Tibial nerve (tissue), 4 donors: ENCODE data around the gene GALNT10. TPM values are rescaled to one million over a fixed set of nuclear protein-coding genes. Genes with fewer than 3 reads are reported as not detected.
"Not testable (repeated sequence)": the region's sequence is repeated elsewhere in the genome, so short reads cannot be mapped to it uniquely, and the experiment has no call there.

ENCODE experiments used
- DNase-seq, 2 donors: peaks; one replicate each; pipeline ENCODE4 v3.0.0-alpha.2; 2019; ENCODE audit warnings: low spot score in 2 of 2
- H3K27ac ChIP-seq, 4 donors: fragments of 200-600 bp; sonication (generic) in 3 of 4; one replicate each; pipeline ENCODE4 v1.5.1; 2017 to 2019; ENCODE audit warnings: mild to moderate bottlenecking in 1 of 4
- H3K27me3 ChIP-seq, 2 donors: fragments of 200-600 bp; sonication (generic) in 1 of 2; one replicate each; pipeline versions ENCODE4 v1.5.1 to v1.6.0; 2017 to 2019
- H3K36me3 ChIP-seq, 3 donors: fragments of 200-600 bp; sonication (generic); one replicate each; pipeline ENCODE4 v1.5.1; 2018 to 2019
- H3K4me1 ChIP-seq, 4 donors: fragments of 200-600 bp; sonication (generic) in 3 of 4; one replicate each; pipeline ENCODE4 v1.5.1; 2017 to 2019
- H3K4me3 ChIP-seq, 4 donors: fragments of 200-600 bp; sonication (generic) in 3 of 4; one replicate each; pipeline ENCODE4 v1.5.1; 2017 to 2019; ENCODE audit warnings: mild to moderate bottlenecking in 1 of 4, moderate library complexity in 1 of 4
- H3K9me3 ChIP-seq, 4 donors: fragments of 200-600 bp; sonication (generic) in 3 of 4; one replicate each; pipeline ENCODE4 v1.5.1; 2017 to 2019
- EP300 ChIP-seq, 2 donors: sonication (generic); formaldehyde crosslinking; IDR thresholded peaks; one replicate each; pipeline ENCODE4 v1.6.1; 2017; ENCODE audit warnings: antibody characterized with exemption in 2 of 2, mild to moderate bottlenecking in 1 of 2
- POLR2A ChIP-seq, 2 donors: fragments of 450-650 bp; IDR thresholded peaks; one replicate each; pipeline ENCODE4 v1.6.1; 2017; ENCODE audit warnings: antibody characterized with exemption in 2 of 2, mild to moderate bottlenecking in 2 of 2, moderate library complexity in 2 of 2
- WGBS, 2 donors: methylation state at CpG; one replicate each; pipeline ENCODE4 v1.1.5; 2018; 5-methylcytosine and 5-hydroxymethylcytosine counted together
- total RNA-seq, 4 donors: library from RNA; depleted of rRNA; stranded (reverse); fragments of >200 nt; gene quantifications; one replicate each; pipeline ENCODE4 v1.1.0, GENCODE V29; 2016
- TF ChIP-seq, protein P1 (sequence below), 5 experiments: fragments of 200-600 bp in 3 of 5; fragments of 450-650 bp in 2 of 5; sonication (generic) in 3 of 5; IDR thresholded peaks; one replicate each; pipeline ENCODE4 v1.5.1; 2016 to 2019; ENCODE audit warnings: antibody characterized with exemption in 5 of 5, mild to moderate bottlenecking in 3 of 5, moderate library complexity in 2 of 5

Gene GALNT10
- total RNA-seq, 4 donors from 2014 or later, result 24.1 to 41.2 (median 26.7) TPM

DNA sequence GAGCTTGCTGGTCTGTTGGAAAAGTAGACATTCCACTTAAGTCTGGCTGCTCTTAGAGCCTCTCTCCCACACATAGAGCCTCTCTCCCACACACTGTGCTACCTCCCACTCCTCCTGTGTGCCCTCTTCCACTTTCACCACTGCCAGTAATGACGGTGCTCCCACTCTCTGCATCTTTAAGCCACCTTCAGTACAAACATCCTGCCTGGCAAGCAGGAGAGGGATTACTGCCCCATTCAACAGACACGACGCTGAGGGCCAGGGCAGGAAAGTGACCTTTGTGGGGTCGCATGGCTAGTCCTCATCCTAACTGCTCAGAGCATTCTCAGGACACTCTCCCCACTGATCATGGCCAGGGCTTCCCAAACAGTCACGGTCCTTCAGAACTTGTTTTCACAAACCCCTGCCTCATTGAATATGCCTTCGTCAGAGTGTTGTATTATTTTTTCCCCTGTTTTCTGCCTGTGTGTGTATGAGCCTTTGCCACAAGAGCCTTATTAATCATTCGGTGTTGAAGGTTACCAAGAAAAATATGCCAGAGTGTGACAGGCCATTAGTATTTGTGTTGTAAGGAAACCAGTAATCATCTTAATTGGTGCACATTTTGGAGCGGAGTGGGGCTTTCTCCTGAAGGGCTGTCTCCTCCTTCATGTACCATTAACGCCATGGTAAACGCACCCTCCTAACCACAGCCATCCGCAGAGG lies 168.1 kb downstream of the GALNT10 start:
- no peak for DNase-seq
- H3K4me1 ChIP-seq, result peaks cover 0 to 26% (median 11%) of the 10 kb centered on the region in 4 donors
- 63 to 70% methylated on average over 11 of the region's 11 CpGs for WGBS, 2 donors
- no peak overlapping the region for H3K4me3 ChIP-seq
- H3K9me3 ChIP-seq, result no peaks in the 10 kb centered on the region
- no peaks in the 10 kb centered on the region for H3K27me3 ChIP-seq
- H3K27ac ChIP-seq, result peak overlapping the region in 1 of 4 donors; percentile 9
- TF ChIP-seq, protein P1, sequence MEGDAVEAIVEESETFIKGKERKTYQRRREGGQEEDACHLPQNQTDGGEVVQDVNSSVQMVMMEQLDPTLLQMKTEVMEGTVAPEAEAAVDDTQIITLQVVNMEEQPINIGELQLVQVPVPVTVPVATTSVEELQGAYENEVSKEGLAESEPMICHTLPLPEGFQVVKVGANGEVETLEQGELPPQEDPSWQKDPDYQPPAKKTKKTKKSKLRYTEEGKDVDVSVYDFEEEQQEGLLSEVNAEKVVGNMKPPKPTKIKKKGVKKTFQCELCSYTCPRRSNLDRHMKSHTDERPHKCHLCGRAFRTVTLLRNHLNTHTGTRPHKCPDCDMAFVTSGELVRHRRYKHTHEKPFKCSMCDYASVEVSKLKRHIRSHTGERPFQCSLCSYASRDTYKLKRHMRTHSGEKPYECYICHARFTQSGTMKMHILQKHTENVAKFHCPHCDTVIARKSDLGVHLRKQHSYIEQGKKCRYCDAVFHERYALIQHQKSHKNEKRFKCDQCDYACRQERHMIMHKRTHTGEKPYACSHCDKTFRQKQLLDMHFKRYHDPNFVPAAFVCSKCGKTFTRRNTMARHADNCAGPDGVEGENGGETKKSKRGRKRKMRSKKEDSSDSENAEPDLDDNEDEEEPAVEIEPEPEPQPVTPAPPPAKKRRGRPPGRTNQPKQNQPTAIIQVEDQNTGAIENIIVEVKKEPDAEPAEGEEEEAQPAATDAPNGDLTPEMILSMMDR (IDR thresholded peaks at IDR 0.05), result no peak
- TF ChIP-seq POLR2A (IDR thresholded peaks at IDR 0.05) (no peak), EP300 (IDR thresholded peaks at IDR 0.05) (no peak)
- H3K36me3 ChIP-seq, result no peaks in the 10 kb centered on the region

DNA sequence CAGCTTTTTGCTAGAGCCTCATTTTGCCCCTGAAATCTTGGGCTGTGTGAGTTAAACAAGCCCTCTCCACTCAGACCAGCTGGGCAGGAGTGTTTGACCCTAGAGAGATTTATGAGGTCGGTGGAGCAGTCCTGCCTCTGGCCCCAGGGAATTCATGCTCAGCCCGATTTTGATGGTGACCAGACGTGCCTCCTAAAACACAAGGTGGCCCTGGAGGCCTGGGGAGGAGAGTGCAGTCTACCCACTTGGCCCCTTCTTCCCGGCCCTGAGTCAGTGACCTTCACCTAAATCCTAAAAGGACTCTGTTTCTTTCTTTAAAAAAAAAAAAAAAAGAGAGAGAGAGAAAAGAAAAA lies 168.7 kb downstream of the GALNT10 start:
- Histone ChIP-seq H3K27me3 (no peaks in the 10 kb centered on the region), H3K36me3 (no peaks in the 10 kb centered on the region), H3K27ac (peak overlapping the region in 1 of 4 donors; percentile 9), H3K4me3 (no peak overlapping the region), H3K9me3 (no peaks in the 10 kb centered on the region), H3K4me1 (peaks cover 0 to 24% (median 11%) of the 10 kb centered on the region in 4 donors)
- WGBS, 2 donors, result 48 to 49% methylated on average over 4 of the region's 4 CpGs
- TF ChIP-seq EP300 (IDR thresholded peaks at IDR 0.05) (no peak), POLR2A (IDR thresholded peaks at IDR 0.05) (no peak)
- TF ChIP-seq, protein P1 (IDR thresholded peaks at IDR 0.05), result no peak
- DNase-seq, result no peak

DNA sequence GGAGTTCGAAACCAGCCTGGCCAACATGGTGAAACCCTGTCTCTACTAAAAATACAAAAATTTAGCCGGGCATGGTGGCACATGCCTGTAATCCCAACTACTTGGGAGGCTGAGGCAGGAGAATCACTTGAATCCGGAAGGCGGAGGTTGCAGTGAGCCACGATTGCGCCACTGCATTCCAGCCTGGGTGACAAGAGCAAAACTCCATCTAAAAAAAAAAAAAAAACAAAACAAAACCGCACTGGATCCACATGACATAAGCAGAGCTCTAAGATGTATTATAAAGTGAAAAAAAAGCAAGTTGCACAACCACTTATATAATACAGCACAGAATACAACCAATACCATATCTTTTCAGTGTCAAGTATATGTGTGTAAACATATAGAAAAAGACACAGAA lies 169.7 kb downstream of the GALNT10 start:
- not testable (repeated sequence) for H3K4me3 ChIP-seq, DNase-seq, H3K27ac ChIP-seq, H3K36me3 ChIP-seq, H3K9me3 ChIP-seq, H3K27me3 ChIP-seq
- WGBS, 2 donors, result 94 to 97% methylated on average over 7 of the region's 7 CpGs
- H3K4me1 ChIP-seq, result peaks cover 0 to 14% (median 9%) of the 10 kb centered on the region in 4 donors

DNA sequence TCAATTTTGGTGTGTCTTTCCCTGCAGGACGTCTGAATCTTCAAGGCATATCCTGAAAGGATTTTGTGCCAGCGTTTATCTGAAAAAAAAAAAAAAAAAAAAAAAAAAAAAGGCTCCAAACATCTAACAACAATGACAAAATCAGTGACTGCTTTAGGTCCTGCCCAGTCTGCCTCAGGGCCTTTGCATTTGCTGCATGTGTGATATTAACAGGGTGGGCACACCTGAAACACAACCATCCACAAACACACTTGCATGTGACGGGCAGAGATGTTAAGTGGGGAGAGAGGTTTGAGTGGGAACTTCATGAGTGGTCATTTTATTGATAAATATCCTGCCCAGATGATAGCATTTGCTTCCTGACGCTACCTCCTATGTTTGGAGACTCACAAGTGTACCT lies 172.9 kb downstream of the GALNT10 start:
- no peak for DNase-seq
- no peak overlapping the region for H3K4me3 ChIP-seq
- no peaks in the 10 kb centered on the region for H3K27me3 ChIP-seq
- no peak overlapping the region for H3K27ac ChIP-seq
- no peaks in the 10 kb centered on the region for H3K36me3 ChIP-seq
- no peaks in the 10 kb centered on the region for H3K9me3 ChIP-seq
- TF ChIP-seq, protein P1 (IDR thresholded peaks at IDR 0.05), result no peak
- TF ChIP-seq POLR2A (IDR thresholded peaks at IDR 0.05) (no peak), EP300 (IDR thresholded peaks at IDR 0.05) (no peak)
- 81 to 95% methylated on average over 4 of the region's 4 CpGs for WGBS, 2 donors
- H3K4me1 ChIP-seq, result peaks cover 0 to 22% (median 6%) of the 10 kb centered on the region in 4 donors

DNA sequence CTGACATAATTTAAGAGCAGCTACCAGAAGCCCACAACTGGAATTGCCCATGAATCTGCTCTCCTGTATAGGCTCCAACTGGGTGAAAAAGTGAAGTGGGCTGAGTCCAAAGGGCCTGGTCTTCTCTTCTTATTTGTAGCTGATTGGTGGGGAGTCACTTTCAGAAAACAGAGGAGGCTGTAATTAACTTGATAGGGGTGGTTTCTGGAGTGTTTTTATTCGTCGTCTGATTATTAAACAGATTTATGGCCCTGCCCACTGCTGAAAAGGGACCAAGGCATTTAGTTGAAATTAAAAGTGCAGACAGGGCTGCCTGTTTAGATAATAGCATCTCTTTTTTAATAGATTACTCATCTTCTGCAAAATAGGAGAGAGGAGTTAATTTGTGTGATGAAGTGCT lies 174.2 kb downstream of the GALNT10 start:
- peaks cover 0 to 31% (median 3%) of the 10 kb centered on the region in 4 donors for H3K4me1 ChIP-seq
- TF ChIP-seq EP300 (IDR thresholded peaks at IDR 0.05) (no peak), POLR2A (IDR thresholded peaks at IDR 0.05) (no peak)
- TF ChIP-seq, protein P1 (IDR thresholded peaks at IDR 0.05), result no peak

More for the DNA sequence above, 174.2 kb downstream of the GALNT10 start:
- DNase-seq, result no peak
- H3K9me3 ChIP-seq, result no peaks in the 10 kb centered on the region
- H3K36me3 ChIP-seq, result no peaks in the 10 kb centered on the region
- WGBS, 2 donors, result 54 to 55% methylated on average over 2 of the region's 2 CpGs
- H3K27me3 ChIP-seq, result no peaks in the 10 kb centered on the region
- H3K4me3 ChIP-seq, result no peak overlapping the region
- H3K27ac ChIP-seq, result no peak overlapping the region
